ENCODE measurements around the gene THSD4.
"Not testable (repeated sequence)": the region's sequence is repeated elsewhere in the genome, so short reads cannot be mapped to it uniquely, and the experiment has no call there.

THSD4 gene

DNA sequence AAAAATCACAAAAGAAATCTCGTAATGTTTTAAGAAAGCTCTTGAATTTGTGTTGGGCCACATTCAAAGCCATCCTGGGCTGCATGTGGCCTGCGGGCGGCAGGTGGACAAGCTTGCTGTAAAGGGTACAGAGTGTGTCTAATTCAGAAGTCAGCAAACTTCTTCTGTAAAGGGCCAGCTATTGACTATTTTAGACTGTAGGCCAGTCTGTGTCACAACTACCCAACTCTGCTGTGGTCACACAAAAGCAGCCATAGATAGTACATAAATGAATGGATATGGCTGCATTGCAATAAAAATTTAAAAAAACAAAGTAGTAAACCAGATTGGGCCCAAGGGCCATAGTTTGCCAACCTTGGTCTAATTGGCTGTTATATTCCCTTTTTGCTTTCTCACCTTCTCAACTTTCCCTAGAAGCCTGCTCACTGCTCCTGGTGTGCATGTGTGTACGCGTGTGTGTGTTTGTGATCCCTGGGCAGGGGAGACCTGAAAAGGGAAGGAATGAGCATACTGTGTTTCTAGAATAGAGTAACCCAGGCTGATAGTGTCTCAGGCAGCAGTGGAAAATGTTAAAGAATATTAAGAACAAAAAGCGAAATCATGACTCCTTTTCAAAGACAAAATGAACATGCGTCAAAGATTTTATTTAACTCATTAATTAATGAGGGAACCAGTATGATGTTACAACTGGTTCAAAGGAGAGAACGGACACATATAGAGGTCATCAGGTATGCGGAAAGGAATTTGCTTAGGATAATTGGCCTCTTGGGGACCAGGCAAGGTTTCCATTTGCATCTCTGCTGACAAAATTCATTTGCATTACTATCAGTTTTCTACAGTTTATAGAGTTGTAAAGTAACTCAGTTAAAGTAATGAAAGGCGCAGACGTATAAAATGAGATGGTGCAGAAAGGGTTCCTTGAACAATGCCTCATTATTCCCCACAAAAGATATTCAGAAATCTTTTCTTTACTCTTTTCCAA is 248.0 kb downstream of the THSD4 start:
- DNase-seq: no peak

- DNase-seq: no peak
These were observed 248.9 kb downstream of the THSD4 start for GRCh38 chr15:71364117-71364584.

- DNase-seq: no peak
These were observed 251.3 kb downstream of the THSD4 start for GRCh38 chr15:71366522-71366921.

GRCh38 chr15:71366926-71367325 is 251.7 kb downstream of the THSD4 start:
- no peak for DNase-seq

GRCh38 chr15:71367737-71368136 is 252.5 kb downstream of the THSD4 start:
- DNase-seq: not testable (repeated sequence)

DNA sequence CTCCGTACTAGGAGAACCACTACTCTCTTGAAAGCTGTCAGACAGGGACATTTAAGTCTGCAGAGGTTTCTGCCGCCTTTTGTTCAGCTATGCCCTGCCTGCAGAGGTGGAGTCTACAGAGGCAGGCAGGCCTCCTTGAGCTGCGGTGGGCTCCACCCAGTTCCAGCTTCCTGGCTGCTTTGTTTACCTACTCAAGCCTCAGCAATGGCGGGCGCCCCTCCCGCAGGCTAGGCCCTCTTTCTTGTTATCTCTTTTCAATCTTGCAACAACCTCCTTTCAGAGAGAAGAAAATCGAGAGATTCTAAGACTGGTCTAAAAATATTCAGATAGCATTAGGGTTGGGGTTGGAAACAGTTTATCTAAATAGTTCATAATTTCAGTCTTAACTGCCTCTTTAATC is 257.5 kb downstream of the THSD4 start:
- DNase-seq: not testable (repeated sequence)

DNA sequence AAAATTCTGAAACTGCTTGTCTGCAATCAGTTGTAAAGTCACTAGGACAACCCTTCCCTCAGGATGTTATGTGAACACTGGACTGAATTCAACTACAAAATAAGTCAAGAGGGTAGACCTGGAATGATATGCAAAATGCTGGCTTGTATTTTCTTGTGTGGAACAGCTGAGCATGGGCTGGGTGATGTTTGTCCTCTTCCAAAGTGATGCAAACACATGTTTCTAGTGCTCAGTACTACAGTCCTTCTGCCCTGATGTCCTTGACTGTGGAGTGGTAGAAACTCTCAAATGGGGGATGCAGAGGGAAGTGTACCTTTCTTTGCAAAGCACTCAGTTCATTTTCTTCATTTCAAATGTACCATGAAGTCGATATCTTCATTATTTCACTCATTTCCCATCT is 258.6 kb downstream of the THSD4 start:
- DNase-seq: no peak

DNA sequence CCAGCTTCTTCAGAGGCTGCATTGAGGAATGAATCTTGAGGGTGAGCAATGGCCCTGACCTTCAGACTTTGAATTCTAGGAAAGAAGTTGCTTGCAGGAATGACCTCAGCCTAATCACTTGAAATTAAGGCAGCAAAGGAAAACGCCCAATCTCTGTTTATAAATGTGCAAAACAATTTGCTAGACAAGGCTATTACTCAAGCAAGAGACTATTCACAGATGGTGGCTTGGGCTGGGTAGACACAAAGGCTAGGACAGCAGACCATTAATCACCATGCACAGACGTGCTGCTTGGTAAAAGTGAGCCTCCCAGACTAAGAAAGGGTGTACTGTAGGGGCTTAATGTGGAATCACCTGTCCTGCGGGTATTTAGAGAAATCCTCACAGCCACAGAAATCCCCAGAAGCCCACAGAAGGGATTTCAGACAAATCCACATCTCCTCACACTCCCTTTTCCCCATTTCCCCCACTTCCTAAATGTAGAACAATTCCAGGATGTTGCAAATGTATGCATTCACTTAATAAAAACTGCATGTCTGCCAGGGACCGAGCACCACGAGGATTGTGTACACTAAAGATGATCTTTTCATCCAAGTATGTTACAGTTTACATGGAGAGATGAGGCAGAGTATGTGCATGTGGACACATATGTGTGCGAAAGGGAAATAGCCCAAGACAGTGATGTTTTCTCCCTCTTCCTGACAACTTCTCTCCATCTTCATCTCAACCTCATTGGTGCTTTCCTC is 259.5 kb downstream of the THSD4 start:
- DNase-seq: no peak

- DNase-seq: no peak
These were observed 260.7 kb downstream of the THSD4 start for GRCh38 chr15:71375934-71376333.

GRCh38 chr15:71379893-71380292 is 264.6 kb downstream of the THSD4 start:
- DNase-seq: no peak

DNA sequence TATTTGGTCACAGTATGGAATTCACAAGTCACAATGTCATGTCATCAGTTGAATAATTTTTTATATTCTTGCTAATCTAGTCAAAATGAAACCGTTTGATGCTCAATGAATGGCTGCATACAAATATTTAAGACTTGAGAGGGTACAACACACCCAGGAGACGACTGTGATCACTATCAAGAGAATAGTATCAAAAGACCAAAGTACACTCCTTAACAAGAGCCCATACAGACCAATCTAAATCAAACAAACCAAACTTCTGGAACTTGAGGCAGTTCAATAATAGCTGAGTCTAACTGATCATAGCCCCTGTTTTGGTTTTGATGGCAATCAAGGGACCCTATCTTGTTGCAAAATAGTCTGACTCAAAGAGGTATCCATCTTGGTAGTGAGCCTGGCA is 265.1 kb downstream of the THSD4 start:
- no peak for DNase-seq

DNA sequence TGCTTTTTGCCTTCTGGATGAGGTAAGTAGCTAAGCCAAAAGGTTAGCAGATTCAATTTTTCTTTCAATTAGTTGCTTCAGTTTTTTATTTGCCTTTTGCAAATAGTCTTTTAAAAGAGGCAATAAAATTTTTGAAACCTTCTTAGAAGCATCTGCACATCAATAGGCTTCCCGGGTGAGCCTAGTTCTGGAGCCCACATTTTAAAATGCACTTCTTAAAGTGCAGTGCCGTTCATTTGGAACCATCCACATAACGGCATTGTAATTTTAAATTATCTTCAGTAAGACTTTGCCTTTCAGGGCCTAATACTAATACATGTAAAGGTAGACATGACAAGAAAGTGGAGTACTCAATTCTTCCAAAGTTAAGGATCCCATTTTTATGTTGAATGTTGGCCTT is 269.2 kb downstream of the THSD4 start:
- DNase-seq: no peak

GRCh38 chr15:71385026-71385425 is 269.8 kb downstream of the THSD4 start:
- no peak for DNase-seq

DNA sequence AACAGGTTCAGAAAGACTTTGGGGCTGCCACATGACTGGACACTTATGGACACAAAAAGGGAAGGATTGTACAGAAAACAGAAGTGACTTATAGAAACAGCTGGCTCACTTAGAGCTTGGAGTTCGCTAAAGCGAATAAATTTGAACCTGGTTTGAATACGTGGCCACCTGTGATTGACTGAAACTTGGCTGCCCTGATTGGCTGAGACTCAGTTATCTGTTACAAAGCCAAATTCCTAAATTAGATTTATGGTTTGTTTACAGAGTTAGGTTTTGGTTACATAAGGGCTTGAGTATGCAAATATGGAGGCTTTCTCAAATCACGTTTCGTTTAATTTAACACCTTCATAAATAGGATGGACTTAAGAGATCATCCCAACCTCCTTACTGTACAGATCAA is 270.2 kb downstream of the THSD4 start:
- no peak for DNase-seq

GRCh38 chr15:71386005-71386404 is 270.7 kb downstream of the THSD4 start:
- DNase-seq: no peak

DNA sequence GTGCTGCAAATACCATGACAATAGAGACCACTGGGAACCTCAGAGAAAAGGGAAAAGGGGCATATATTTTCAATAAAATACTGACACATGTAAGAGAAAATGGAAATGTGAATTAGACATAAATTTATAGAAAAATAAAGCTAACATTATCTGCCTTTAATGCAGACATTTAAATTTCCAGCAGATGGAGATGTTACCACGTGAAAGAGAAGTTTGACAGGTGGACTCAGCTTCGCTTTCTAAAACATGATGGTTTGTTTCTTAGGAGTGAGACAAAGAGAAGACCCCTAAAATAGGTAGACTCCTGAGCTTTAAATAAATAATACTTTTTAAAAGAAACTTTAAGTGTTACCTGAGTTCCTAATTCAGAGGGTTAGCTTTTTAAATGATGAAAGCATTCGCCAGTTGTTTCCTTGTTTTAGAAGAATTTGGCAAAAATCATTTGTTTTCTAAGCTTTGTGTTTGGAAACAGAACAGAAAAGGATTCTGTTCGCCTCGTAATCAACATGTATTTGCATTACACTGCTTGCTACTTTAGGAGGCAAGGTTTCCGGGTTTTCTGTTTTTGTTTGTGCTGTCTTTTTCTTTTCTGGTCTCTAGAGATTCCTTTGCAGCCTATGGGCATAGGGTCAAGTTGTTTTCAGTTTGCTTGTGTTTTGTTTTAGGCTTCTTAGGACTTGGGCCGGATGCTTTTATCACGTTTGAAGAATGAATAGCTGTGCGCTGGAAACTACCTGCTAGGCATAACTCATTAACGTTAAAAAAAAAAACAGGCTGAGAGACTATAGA is 271.4 kb downstream of the THSD4 start:
- no peak for DNase-seq

DNA sequence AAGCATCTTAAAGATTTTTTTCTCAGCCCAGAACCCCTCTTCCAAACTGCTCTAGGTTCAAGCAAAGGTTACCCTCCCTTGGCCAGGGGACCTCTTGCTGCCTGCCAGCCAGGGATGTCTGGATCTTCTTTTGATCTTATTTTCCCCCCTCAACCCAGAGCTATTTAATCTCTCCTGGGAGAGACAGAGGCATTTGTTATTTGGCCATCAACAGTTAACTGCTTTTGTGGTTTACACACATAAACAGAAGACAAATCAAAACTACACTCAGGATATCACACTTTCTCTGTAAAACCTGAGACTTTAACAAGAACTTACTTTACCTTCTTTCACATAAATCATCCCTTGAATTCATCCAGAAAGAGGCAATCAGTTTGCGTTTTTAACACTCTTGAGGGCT is 272.5 kb downstream of the THSD4 start:
- DNase-seq: no peak

DNA sequence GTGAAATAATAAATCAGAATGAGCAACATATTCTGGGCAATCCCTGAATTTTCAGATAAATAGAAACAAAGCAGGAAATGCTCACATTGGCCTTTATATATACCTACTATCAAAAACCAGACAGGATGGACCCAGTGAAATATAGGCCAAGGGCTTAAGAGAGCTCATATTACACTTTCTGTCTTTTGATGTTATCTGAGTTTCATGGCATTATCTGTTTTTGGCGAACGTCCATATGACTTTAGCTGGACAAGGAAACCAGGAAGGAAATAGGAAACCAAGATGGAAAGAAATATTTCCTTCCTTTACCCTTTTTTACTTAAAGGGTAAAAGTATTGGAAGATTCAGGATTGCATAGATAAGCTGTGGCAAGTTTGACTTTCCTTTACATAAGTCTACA is 274.8 kb downstream of the THSD4 start:
- no peak for DNase-seq

DNA sequence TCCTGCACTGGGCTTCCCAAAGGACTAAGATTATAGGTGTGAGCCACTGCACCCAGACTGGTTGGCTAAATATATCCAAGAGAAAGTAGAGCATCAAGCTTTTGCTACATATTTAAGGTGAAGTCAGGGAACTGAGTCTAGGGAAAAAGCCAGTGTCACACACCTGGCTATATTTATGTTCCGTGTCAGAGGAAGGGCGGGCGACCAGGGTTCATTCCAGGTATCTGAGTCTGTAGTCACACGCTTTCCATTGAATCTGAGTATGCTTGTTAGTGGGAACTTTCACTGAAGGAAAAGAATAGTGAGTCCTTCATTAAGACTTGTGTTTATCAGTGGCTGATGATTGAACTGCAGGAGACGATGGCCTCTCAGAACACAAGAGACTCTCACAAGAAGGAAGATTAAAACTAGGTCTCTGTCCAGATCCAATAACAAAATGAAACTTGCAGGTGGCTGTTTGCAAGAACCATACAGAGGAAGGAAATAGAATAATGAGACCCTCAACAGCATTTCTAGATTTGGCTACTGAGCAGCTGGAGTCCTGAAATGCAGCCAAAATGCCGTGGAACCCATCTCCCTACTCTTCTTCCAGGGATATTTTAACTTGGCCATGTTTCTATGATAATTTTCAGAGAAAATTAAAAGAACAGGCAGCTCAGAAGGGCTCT is 276.3 kb downstream of the THSD4 start:
- no peak for DNase-seq

DNA sequence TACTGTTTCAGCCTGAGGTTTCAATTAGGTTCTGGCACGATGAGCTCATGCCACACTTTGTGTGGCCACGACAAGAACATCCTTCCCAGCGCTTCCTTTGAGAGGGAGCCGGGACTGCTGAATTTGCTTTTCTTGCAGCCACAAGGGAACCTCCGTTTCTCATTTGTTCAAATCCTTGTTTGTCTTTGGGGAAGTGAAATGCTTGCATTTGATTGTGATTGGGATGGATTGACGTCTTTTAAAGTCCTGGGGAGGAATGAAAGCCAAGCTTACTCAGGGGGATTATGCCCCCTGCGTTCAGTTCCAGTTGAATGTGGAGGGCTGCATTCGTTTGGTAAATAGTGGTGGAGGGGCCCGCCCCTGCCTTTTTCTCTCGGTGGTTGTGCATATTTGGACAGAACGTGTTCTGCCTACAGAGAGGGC is 277.6 kb downstream of the THSD4 start:
- no peak for DNase-seq

DNA sequence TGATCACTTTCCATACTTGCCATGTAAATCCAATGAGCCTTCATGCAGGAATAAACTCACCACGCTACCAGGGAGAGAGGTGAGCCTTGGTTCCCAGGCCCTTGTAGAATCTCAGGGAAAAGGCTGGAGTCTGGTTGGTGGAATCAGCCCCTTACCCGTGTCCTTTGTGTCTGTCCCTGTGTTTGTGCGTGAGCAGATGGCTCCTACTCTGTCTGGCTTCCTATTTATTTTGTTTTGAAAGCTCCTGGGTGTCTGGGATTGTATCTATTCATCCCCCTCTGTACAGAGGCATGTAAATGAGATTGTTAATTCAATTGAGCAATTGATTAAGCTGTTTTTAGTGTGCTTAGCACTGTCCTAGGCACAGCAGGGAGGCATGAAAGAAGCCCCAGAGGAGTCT is 278.1 kb downstream of the THSD4 start:
- no peak for DNase-seq

- no peak for DNase-seq
These were observed 281.4 kb downstream of the THSD4 start for GRCh38 chr15:71396536-71397125.
